Measurements from ENCODE around the gene CAD. TPM values are rescaled to one million over a fixed set of nuclear protein-coding genes. Genes with fewer than 3 reads are reported as not detected.
"Not testable (repeated sequence)": the region's sequence is repeated elsewhere in the genome, so short reads cannot be mapped to it uniquely, and the experiment has no call there.

The CAD gene
- total RNA-seq, 1 donor from 2014 or later = 85.1 TPM

- peaks cover 53% of the 10 kb centered on the region for H3K27me3 Mint-ChIP-seq
- H3K36me3 Mint-ChIP-seq = peaks cover 3% of the 10 kb centered on the region
- H3K9me3 Mint-ChIP-seq = no peaks in the 10 kb centered on the region
- H3K4me3 Mint-ChIP-seq = peak overlapping the region; percentile 90
- TF ChIP-seq, protein P1, sequence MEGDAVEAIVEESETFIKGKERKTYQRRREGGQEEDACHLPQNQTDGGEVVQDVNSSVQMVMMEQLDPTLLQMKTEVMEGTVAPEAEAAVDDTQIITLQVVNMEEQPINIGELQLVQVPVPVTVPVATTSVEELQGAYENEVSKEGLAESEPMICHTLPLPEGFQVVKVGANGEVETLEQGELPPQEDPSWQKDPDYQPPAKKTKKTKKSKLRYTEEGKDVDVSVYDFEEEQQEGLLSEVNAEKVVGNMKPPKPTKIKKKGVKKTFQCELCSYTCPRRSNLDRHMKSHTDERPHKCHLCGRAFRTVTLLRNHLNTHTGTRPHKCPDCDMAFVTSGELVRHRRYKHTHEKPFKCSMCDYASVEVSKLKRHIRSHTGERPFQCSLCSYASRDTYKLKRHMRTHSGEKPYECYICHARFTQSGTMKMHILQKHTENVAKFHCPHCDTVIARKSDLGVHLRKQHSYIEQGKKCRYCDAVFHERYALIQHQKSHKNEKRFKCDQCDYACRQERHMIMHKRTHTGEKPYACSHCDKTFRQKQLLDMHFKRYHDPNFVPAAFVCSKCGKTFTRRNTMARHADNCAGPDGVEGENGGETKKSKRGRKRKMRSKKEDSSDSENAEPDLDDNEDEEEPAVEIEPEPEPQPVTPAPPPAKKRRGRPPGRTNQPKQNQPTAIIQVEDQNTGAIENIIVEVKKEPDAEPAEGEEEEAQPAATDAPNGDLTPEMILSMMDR (conservative IDR thresholded peaks at IDR 0.05) = no peak
- H3K4me1 Mint-ChIP-seq (ENCODE audit: unreplicated experiment) = peaks cover 17% of the 10 kb centered on the region
- H3K27ac Mint-ChIP-seq = peak overlapping the region; percentile 13
- DNase-seq (ENCODE audit: extremely low spot score, unreplicated experiment) = no peak
These were observed 46.4 kb downstream of the CAD start for GRCh38 chr2:27263287-27264252.

DNA sequence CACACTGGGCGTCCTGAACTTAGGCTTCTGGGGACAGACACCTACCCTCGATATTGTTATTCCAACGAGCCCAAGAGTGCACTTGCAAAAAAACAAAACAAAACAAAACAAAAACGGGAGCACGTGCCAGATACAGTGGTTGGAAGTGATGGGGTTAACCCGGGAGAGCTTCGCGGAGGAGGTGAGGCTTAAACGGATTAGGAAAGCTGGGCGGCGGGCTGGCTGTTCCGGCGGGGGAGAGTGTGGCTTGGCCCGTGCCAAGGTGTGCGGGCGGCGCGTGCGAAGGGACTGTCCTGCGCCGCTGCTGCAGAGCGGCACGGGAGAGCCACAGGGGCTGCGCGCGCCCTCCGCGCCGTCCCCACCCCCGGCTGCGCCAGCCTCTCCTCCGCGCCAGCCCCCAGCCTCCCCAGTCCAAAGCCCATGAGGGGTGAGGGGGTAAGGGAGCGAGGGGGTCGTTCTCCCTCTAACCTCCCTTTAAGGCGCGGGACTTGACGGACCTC, 47.1 kb downstream of the CAD start:
- no peak for DNase-seq (ENCODE audit: extremely low spot score, unreplicated experiment)
- Mint-ChIP-seq H3K27me3 (peaks cover 47% of the 10 kb centered on the region), H3K4me3 (peak overlapping the region; percentile 90), H3K36me3 (peaks cover 3% of the 10 kb centered on the region), H3K9me3 (no peaks in the 10 kb centered on the region), H3K27ac (peak overlapping the region; percentile 5), H3K4me1 (ENCODE audit: unreplicated experiment) (peaks cover 17% of the 10 kb centered on the region)
- TF ChIP-seq, protein P1 (conservative IDR thresholded peaks at IDR 0.05) = no peak

GRCh38 chr2:27264753-27265535, 47.8 kb downstream of the CAD start:
- H3K9me3 Mint-ChIP-seq = no peaks in the 10 kb centered on the region
- no peak for DNase-seq (ENCODE audit: extremely low spot score, unreplicated experiment)
- H3K4me1 Mint-ChIP-seq (ENCODE audit: unreplicated experiment) = peaks cover 17% of the 10 kb centered on the region
- TF ChIP-seq, protein P1 (conservative IDR thresholded peaks at IDR 0.05) = peak; percentile 76
- peaks cover 48% of the 10 kb centered on the region for H3K27me3 Mint-ChIP-seq
- H3K36me3 Mint-ChIP-seq = peaks cover 3% of the 10 kb centered on the region
- peak overlapping the region; percentile 78 for H3K4me3 Mint-ChIP-seq
- no peak overlapping the region for H3K27ac Mint-ChIP-seq

GRCh38 chr2:27265536-27265870, 48.3 kb downstream of the CAD start:
- Mint-ChIP-seq H3K4me3 (peak overlapping the region; percentile 57), H3K9me3 (no peaks in the 10 kb centered on the region)

DNA sequence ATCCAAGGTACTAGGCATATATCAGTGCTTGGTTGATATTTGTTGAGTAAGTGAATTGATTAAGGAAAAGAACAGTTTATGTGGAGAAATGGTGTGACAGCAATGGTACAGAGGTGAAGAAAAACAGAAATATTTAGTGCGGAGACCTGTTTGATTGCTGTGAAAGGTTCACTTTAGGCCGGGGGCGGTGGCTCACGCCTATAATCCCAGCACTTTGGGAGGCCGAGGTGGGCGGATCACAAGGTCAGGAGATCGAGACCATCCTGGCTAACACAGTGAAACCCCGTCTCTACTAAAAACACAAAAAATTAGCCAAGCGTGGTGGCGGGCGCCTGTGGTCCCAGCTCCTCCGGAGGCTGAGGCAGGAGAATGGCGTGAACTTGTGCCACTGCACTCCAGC, 51.1 kb downstream of the CAD start:
- H3K4me1 Mint-ChIP-seq (ENCODE audit: unreplicated experiment); H3K27ac Mint-ChIP-seq; DNase-seq (ENCODE audit: extremely low spot score, unreplicated experiment); H3K36me3 Mint-ChIP-seq; H3K9me3 Mint-ChIP-seq; H3K4me3 Mint-ChIP-seq: not testable (repeated sequence)
- peaks cover 50% of the 10 kb centered on the region for H3K27me3 Mint-ChIP-seq

More at GRCh38 chr2:27265536-27265870, 48.3 kb downstream of the CAD start:
- no peak for DNase-seq (ENCODE audit: extremely low spot score, unreplicated experiment)
- Mint-ChIP-seq H3K4me1 (ENCODE audit: unreplicated experiment) (peaks cover 17% of the 10 kb centered on the region), H3K36me3 (peaks cover 3% of the 10 kb centered on the region), H3K27ac (no peak overlapping the region), H3K27me3 (peaks cover 48% of the 10 kb centered on the region)
- TF ChIP-seq, protein P1 (conservative IDR thresholded peaks at IDR 0.05) = no peak
